MM.1S (cell line): ENCODE data around the gene BIRC6.

Experiments
- EZH2 ChIP-seq: fragments of 300-600 bp; sonication (generic); optimal IDR thresholded peaks from 2 replicates; pipeline ENCODE3; 2017; ENCODE audit warnings: low read depth, mild to moderate bottlenecking, antibody characterized with exemption, low read length, mixed read lengths
- EZH2phosphoT487 ChIP-seq: fragments of 300-600 bp; sonication (generic); IDR thresholded peaks from 2 replicates; pipeline ENCODE4 v1.6.1; 2018; ENCODE audit warnings: antibody characterized with exemption, low read length
- TF ChIP-seq, protein P1 (sequence below): fragments of 300-600 bp; sonication (generic); IDR thresholded peaks from 2 replicates; pipeline ENCODE4 v1.5.1; 2016; ENCODE audit warnings: antibody characterized with exemption, low read length, mixed read lengths

GRCh38 chr2:32457814-32458213, 101.0 kb downstream of the BIRC6 start:
- TF ChIP-seq, protein P1, sequence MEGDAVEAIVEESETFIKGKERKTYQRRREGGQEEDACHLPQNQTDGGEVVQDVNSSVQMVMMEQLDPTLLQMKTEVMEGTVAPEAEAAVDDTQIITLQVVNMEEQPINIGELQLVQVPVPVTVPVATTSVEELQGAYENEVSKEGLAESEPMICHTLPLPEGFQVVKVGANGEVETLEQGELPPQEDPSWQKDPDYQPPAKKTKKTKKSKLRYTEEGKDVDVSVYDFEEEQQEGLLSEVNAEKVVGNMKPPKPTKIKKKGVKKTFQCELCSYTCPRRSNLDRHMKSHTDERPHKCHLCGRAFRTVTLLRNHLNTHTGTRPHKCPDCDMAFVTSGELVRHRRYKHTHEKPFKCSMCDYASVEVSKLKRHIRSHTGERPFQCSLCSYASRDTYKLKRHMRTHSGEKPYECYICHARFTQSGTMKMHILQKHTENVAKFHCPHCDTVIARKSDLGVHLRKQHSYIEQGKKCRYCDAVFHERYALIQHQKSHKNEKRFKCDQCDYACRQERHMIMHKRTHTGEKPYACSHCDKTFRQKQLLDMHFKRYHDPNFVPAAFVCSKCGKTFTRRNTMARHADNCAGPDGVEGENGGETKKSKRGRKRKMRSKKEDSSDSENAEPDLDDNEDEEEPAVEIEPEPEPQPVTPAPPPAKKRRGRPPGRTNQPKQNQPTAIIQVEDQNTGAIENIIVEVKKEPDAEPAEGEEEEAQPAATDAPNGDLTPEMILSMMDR = no peak
- TF ChIP-seq EZH2phosphoT487 (no peak), EZH2 (no peak)
